Measurements from ENCODE around the gene CDA.
A peak's percentile ranks its signal among the peaks of the same experiment; 100 is the strongest.

Gene CDA

DNA sequence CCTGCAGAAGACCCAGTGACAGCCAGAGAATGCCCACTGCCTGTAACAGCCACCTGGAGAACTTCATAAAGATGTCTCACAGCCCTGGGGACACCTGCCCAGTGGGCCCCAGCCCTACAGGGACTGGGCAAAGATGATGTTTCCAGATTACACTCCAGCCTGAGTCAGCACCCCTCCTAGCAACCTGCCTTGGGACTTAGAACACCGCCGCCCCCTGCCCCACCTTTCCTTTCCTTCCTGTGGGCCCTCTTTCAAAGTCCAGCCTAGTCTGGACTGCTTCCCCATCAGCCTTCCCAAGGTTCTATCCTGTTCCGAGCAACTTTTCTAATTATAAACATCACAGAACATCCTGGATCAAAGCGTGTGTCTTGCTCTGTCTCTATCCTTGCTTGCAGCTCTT lies 29.7 kb downstream of the CDA start:
- DNase-seq, result no peak

DNA sequence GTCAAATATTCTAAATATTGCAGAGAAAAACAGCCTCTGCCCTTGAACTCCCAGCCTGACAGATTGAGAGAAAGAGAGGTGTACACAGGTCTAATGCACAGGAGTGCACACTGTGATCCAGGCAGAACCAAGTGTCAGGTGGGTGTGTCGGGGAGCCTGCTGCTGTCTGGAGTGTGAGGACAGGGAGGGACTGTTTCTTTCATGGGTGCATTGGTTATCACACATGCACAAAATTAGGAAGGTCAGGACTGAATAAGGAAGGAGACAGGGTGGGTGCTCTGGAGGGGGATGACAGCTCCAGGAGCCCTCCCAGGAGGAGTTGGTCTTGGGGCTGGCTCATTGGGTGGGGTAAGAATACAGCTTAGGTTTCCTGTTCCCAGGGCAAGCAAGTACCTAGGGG lies 31.1 kb downstream of the CDA start:
- DNase-seq, result no peak

DNA sequence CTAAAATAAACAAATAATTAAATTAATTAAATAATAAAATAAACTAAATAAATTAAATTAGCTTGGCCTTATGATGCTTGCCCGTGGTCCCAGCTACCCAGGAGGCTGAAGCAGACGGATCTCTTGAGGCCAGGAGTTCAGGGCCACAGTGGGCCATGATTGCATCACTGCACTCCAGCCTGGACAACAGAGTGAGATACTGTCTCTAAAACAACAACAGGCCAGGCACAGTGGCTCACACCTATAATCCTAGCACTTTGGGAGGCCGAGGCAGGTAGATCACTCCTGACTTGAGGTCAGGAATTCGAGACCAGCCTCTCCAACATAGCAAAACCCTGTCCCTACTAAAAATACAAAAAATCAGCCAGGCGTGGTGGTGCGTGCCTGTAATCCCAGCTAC lies 32.1 kb downstream of the CDA start:
- no peak for DNase-seq

DNA sequence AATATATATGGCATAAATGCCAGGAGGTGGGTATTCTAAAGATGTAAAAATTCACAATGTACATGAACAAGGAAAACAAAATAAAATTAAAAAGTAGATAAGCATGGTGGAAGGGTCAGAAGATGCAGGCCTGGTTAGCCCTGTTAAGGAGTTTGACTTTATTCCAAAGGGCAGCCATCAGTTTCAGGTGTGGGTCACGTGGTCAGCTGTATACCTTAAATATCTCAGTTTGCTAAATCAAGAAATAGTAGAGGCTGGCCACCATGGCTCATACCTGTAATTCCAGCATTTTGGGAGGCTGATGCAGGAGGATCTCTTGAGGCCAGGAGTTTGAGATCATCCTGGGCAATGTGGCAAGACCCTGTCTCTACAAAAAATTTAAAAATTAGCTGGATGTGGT lies 35.8 kb downstream of the CDA start:
- no peak for DNase-seq

DNA sequence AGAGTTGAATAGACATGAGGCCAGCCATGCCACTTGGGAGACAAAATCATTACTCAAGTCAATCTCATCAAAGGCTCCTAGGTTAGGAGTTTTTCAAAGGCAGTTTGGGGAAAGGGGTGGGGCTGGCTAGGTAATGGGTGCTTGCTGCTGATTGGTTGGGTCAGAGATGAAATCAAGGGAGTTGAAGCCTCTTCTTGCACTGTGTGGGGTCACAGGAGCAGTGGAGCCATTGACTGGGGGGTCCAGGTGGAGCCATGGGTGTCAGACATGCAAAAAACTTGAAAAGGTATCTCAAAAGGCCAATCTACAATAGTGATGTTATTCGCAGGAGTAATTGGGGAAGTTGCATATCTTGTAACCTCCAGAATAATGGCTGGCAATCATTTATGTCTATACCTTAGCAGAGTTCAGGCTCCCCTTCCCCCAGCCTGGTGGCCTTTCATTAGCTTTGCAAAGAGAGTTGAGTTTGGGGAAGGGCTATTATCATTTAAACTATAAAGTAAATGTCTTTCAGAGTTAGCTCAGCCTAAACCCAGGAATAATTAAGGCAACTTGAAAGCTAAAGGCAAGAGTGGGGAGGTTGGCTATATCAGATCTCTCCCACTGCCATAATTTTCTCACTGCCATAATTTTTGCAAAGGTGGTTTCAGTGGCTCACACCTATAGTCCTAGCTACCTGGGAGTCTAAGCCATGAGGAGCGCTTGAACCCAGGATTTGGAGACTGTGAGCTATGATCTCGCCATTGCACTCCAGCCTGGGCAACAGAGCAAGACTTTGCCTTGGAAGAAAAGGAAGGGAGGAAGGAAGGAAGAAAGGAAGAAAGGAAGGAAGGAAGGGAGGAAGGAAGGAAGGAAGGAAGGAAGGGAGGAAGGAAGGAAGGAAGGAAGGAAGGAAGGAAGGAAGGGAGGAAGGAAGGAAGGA lies 36.5 kb downstream of the CDA start:
- DNase-seq, result no peak

DNA sequence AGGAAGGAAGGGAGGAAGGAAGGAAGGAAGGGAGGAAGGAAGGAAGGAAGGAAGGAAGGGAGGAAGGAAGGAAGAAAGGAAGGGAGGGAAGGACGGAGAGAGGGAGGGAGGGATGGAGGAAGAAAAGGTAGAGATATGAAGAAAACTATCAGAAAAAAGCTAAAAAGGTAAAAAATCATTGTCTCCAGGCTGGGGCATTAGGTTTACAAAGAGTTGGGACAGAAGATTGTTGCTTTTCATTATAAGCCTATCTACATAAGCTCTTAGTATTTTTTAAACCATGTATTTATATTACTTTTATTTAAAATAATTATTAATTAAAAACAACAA lies 37.2 kb downstream of the CDA start:
- DNase-seq, result no peak

DNA sequence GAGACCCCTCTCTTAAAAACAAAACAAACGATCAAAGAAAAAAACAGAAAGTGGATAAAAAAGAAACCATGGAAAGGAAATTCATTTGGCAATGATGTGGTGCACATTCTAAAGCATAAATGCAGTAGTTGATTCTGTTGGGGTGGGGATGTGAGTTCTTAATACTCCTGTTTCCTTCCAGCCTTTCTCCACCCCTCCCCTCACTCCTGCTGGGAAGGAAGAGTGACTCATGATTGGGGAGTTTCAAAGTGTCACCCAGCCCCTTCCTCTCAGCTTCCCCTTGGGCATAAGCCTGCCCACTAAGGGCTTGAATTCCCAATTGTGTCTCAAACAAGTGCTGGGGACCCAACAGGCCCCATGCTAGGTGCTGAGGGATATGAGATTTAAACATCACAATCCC lies 37.6 kb downstream of the CDA start:
- no peak for DNase-seq

DNA sequence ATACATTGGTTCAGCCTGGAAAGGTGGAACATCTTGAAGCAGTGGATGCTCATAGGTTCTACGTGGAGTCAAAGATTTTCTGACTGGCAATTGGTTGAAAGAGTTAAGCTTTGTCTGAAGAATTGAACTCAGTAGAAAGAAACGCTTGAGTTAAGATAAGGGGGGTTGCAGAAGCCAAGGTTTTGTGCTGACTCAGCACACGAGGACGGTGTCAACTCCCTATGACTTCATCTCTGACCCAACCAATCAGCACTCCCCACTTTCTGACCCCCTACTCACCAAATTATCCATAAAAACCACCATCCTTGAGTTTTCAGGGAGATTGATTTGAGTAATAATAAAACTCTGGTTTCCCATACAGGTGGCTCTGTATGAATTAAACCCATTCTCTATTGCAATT lies 41.8 kb downstream of the CDA start:
- no peak for DNase-seq

DNA sequence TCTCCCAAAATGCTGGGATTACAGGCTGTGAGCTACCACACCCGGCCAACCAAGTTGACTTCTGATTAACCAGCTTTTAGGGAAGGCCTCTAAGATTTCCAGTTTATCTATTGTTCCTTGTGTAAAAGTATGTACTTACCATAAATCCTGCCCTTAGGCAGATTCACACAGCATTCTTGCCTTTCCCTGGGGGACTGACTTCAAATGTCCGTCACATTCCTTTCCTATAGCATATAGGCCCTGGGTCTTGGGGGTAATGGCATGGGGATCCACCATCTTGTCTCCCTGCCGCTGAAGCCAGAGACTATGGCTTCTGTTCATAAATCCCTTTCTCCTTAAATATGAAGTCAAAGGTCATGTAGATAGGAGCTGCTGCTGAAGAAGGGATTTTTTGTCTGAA lies 43.5 kb downstream of the CDA start:
- DNase-seq, result no peak

DNA sequence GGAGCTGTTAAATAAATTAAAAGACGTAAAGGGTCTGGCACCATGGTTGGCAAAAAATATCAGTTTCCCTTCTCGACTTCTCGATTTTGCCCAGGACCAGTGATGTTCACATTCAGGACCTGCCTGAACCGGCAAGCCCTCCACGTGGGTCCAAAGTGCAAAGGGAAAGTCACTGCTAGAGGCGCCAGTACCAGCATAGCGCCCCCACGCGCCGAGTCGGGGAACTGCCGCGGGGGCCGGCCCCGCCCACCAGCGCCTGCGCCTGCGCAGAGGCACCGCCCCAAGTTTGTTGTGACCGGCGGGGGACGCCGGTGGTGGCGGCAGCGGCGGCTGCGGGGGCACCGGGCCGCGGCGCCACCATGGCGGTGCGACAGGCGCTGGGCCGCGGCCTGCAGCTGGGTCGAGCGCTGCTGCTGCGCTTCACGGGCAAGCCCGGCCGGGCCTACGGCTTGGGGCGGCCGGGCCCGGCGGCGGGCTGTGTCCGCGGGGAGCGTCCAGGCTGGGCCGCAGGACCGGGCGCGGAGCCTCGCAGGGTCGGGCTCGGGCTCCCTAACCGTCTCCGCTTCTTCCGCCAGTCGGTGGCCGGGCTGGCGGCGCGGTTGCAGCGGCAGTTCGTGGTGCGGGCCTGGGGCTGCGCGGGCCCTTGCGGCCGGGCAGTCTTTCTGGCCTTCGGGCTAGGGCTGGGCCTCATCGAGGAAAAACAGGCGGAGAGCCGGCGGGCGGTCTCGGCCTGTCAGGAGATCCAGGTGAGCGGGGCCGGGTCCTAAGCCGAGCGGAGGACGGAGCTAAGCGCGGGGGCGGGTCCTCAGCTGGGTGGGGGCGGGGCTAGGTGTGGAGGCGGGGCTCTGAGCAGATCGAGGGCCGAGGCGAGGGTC lies 44.5 kb downstream of the CDA start, which contains the start of gene PINK1:
Gene PINK1 (plus strand): TSS at position 269 of the 875 bp plus-strand sequence. CDS start 91 bp downstream, at position 360.
- peak; percentile 85 for DNase-seq

DNA sequence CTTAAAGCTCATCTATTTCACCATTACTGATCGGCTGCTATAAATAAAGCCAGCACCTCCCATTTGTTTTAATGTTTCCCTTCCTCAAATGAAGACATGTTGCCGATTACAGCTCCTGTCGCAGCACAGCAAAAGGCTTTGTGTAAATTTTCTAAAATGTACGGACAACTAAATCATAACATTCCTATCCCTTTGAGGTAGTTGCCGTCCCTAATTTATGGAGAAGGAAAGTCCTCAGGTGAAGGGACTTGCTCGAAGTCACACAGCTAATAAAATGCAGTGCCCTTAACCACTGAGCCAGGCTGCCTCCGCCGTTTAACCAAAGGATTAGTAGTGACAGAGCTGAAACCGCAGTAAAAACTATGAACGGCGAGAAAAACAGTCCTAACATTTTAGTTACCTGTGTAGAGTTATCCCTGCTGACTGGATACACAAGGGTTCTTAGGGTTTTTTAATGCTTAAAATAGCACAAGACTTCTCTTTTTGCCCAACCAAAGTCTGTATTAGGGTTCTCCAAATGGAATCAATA lies 45.2 kb downstream of the CDA start:
- DNase-seq, result peak; percentile 13

DNA sequence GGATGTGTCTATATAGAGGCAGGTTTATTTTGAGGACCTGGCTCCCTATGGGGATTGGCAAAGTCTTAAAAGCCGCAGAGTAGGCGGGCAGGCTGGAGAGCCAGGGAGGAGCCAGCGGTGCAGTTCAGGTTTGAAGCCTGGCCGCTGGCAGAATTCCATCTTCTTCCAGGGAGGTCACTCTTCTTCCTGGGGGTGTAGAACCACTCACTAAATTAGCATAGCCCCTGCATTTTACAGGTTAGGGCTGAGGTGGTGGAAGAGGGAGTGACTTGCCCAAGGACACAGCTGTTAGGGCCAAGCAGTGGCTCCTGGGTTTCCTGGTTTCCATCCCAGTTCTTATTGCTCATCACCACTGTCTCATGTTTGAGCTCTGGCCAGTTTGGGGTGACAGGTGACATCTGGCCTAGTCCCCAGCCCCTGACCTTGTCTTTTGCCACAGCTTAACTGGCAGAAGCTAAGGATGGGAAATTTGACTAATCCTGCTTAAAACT lies 45.7 kb downstream of the CDA start:
- peak; percentile 18 for DNase-seq

DNA sequence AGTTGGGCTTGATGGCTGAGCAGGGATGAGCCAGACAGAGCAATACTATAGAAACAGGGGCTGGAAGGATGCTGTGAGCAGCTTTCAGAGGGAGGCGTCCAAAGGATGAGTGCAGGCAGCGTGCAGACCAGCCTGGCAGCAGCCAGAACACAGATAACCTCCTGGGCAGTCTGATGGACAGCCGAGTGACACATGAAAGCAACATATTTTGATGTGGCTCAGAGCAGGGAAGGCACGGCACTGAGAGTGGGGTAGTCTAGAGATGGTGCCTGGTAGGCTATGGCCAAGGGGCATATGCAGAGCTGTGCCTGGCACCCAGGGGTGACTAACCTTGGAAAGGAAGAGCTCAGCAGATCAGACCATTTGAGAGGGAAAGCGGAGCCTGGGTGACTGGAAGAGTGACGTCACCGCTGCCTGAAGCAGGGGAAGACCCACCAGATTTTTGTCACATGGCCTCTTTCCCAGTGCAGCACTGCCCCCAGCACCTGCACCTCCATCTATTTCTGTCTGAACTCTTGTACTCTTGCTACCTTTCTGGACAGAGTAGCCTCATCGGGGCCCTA lies 48.0 kb downstream of the CDA start:
- DNase-seq, result no peak

DNA sequence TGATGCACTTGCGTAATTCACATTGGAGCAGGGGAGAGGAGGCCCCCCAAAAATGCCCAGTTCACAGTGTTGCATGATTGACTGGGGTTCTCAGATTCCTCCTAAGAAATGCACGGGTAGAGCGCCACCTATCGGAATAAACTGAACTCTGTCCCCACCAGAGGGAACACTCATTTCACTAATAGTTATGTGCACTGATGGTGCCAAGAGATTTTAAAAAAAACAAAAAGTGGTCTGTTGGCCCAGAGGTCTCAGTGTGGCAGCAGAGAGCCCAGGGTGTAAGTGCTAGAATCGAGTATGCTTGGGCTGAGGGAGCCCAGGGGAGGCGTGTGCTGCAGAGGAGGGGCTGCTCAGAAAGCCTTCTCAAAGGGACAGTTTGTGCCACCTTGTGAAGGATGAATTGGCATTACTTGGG lies 51.3 kb downstream of the CDA start:
- DNase-seq, result peak; percentile 53

DNA sequence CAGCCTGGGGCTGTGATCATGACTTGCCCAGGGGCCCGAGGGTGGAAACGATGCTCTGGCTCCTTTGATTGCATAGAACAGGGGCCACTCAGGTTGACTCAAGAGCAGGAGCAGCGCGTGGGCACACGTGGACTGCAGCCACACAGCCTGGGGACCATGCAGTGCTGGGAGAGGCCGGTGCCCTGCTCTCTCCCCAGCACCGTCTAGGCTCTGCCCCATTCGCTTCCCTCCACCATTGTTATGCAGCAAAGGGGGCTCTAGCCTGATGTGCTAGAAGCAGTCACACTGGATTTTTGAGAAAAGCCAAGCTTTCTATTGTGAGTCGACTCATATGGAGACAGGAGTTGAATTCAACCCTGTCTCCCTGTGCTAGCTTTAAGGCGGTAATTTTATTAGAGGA lies 53.1 kb downstream of the CDA start:
- no peak for DNase-seq

DNA sequence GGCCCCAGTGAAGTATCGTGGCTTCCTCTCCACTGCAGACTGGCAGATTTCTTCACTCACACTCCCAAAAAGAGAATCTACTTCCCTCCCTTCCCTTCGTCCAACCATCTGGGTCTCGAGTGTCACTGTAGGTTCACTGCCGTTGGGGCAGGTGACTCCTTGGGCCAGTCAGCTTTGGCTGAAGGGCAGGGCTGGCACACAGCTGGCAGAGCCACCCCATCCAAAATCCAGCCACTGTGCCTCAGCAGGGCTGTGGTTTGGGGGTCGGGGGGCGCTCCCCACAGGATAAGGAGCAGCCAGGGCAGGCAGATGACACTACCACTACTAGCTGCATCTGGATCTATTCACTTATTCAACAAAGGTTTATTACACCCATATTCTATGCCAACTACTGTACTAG lies 54.2 kb downstream of the CDA start:
- DNase-seq, result no peak

DNA sequence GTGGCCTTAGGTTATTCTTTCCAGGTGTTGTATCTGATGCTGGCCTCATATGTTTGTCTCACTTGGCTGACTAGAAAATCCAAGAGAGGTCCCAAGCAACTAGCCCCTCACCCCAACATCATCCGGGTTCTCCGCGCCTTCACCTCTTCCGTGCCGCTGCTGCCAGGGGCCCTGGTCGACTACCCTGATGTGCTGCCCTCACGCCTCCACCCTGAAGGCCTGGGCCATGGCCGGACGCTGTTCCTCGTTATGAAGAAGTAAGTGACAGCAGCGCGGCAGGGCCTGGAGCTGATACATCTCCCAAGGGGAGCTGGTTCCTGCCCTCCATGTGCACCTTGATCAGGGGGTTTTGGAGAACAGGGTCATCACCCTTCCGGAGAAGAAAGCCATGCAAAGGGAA lies 55.5 kb downstream of the CDA start:
- no peak for DNase-seq

DNA sequence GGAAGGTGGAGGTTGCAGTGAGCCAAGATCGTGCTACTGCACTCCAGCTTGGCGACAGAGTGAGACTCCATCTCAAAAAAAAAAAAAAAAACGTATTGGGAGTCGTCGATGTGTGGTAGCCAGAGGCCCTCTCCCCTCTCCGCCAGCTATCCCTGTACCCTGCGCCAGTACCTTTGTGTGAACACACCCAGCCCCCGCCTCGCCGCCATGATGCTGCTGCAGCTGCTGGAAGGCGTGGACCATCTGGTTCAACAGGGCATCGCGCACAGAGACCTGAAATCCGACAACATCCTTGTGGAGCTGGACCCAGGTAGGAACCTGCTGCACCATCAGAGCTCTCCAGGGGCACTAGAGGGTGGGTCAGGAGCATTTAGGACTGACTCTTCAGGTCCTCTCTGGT lies 56.5 kb downstream of the CDA start:
- no peak for DNase-seq

DNA sequence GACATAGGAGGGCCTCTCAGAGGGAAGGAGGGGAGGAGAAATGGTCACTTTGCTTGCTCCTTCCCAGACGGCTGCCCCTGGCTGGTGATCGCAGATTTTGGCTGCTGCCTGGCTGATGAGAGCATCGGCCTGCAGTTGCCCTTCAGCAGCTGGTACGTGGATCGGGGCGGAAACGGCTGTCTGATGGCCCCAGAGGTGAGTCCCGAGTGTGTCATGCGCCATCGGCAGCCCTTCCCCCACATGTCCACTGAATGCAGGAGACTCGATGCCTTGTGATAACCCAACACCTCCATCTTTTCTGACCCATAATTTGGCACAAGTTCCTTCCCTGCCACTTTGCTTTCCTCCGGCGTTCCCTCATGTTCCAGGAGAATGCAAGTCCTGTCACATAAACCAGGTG lies 59.5 kb downstream of the CDA start:
- DNase-seq, result no peak

DNA sequence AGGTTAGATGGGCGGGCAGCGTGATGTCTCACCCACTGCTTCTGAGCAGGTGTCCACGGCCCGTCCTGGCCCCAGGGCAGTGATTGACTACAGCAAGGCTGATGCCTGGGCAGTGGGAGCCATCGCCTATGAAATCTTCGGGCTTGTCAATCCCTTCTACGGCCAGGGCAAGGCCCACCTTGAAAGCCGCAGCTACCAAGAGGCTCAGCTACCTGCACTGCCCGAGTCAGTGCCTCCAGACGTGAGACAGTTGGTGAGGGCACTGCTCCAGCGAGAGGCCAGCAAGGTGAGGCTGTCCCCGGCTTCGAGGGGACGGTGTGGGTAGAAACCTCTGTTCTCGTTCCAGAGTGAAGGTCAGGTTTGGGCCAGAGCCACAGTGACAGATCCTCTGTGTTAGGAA lies 60.0 kb downstream of the CDA start:
- DNase-seq, result no peak

DNA sequence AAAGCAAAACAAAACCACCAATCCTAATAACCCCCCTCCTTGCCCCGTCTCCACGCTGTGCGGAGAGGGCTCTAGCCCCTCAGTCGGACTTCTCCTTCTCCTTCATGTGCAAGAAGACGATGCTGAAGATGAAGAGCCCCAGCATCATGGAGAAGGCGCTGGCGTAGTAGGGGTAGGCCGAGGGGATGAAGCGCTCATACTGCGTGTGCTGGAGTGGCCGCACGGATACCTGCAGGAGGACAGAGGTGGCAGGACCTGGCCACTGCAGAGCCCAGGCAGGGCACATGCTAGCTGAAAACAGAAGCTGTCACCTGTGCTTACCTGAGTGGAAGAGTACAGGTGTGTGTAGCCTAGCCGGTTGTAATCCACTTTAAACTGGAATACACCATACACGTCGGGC lies 63.4 kb downstream of the CDA start:
- DNase-seq, result no peak

DNA sequence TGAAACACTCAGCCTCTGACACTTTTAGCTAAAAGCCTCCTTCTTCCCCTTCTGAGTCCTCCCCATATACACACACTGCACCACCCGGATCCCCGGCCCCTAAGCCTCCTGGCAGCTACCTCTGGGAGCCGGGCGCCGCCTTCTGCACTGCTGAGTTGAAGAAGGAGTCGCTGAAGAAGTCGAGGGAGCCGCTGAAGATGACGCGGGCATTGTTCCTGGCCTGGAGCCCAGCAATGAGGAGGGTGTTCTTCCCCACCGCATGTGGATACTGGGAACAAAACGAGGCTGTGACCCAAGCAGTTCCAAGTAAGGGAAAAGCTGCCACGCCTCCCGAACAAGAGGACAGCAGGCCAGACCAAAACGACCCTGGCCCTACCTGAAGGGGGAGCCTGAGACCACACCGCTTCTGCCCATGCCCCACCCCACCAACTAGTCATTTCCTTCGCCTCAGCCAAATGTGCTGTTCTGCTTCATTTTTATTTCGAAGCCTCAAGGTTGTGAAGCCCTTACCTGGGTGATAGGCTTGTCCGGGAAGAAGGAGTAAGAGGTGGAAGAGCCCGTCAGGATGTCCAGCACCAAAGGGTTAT lies 65.3 kb downstream of the CDA start:
- no peak for DNase-seq

DNA sequence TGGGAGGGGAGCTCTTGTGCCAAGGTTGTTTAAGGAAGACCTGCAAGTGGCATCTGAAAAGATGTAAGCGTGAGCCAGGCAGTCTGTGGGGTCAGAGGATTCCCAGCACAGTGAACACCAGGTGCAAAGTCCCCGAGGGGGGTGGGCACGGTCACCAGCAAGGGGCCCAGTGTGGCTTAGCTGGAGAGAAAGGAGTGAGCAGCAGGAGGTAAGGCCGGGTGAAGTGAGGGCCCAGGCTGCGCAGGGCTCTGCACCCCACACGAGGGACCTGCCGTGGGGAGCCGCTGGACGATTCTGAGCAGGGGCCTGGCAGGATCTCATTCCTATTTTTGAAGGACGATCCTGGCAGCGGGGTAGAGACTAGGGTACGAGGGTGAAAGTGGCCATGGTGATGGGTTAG lies 68.1 kb downstream of the CDA start:
- no peak for DNase-seq

Measured in activated CD4-positive, alpha-beta T cell treated with anti-CD3 and anti-CD28 coated beads, Interleukin-2, amount 50 U/mL, for 1 hour (primary cell).